Measurements from ENCODE around the gene MYO1B. TPM values are rescaled to one million over a fixed set of nuclear protein-coding genes. Genes with fewer than 3 reads are reported as not detected.

Gene MYO1B
- total and polyA plus RNA-seq, 2 donors: 26.5 to 28.5 TPM

DNA sequence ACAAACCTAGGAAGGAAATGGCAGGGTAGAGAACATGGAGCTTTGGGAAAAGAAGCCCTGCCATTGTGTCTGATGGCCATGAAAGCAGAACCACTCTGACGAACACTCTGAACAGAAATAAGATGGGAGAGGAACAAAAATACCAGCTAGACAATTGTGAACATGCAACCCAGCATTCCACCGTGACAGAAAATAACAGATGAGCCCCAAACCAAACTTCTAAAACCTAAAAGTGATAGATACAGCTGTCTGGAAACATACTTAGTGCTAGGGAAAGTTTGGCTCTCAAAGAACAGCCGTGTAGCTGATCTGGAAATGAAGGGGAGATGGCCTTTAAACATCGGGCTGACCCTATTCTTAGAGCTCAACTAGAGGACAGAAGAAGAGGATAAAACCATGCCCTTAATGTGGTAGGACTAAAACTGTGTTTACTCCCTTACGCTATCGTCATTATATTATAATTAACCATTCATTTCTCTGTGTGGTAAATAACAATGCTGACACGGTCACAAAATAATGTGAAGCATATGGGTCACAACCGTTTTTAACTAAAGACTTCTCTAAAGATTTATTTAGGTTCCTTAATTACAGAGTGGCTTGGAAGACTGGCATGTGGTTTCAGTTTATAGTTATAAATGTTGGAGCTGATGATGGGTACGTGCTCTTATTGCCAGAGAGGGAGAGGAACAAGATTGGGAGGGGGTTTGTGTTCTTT lies 80.6 kb downstream of the MYO1B start:
- H3K9me3 ChIP-seq (ENCODE audit: control insufficient read depth in 2 of 2, insufficient read depth in 1 of 2, low read length in 1 of 2): no peaks in the 10 kb centered on the region
- H3K27me3 ChIP-seq (ENCODE audit: control insufficient read depth in 2 of 2, insufficient read depth in 1 of 2, low read length in 1 of 2): no peaks in the 10 kb centered on the region

DNA sequence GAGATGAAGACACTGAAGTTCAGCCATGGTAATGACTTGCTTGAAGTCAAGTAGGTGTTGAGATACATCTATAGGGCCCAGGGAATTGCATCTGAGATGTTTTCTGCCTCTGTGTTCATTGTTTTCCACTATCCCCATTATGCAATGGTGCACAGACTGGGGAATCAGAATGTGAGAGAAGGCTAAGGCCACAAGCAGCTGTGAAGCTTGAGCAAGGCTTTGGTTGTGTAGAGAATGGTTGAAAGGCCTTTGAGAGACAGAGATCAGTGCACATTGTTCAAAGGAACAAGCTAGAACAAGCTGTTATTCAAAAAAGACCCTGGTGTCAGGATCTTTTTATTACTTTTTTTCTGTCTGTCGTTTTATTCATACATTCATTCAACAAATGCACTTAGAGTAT lies 82.3 kb downstream of the MYO1B start:
- no peaks in the 10 kb centered on the region for H3K4me1 ChIP-seq (ENCODE audit: control insufficient read depth in 2 of 2, insufficient read depth in 2 of 2, low read length in 2 of 2)
- no peaks in the 10 kb centered on the region for H3K27me3 ChIP-seq (ENCODE audit: control insufficient read depth in 2 of 2, insufficient read depth in 1 of 2, low read length in 1 of 2)
- no peaks in the 10 kb centered on the region for H3K36me3 ChIP-seq (ENCODE audit: control insufficient read depth in 2 of 2, insufficient read depth in 2 of 2, low read length in 1 of 2)
- no peak overlapping the region for H3K27ac ChIP-seq (ENCODE audit: low read depth in 1 of 2, low read length in 1 of 2)
- no peak overlapping the region for H3K4me3 ChIP-seq (ENCODE audit: low read length in 2 of 2)
- 96% methylated on average over 1 of the region's 1 CpG for WGBS
- no peak for DNase-seq (ENCODE audit: low read depth in 6 of 9, low spot score in 9 of 9)
- no peaks in the 10 kb centered on the region for H3K9me3 ChIP-seq (ENCODE audit: control insufficient read depth in 2 of 2, insufficient read depth in 1 of 2, low read length in 1 of 2)

More for the DNA sequence above, 80.6 kb downstream of the MYO1B start:
- Histone ChIP-seq H3K4me1 (ENCODE audit: control insufficient read depth in 2 of 2, insufficient read depth in 2 of 2, low read length in 2 of 2) (no peaks in the 10 kb centered on the region), H3K4me3 (ENCODE audit: low read length in 2 of 2) (no peak overlapping the region), H3K27ac (ENCODE audit: low read depth in 1 of 2, low read length in 1 of 2) (no peak overlapping the region), H3K36me3 (ENCODE audit: control insufficient read depth in 2 of 2, insufficient read depth in 2 of 2, low read length in 1 of 2) (no peaks in the 10 kb centered on the region)
- 88% methylated on average over 9 of the region's 9 CpGs for WGBS
- DNase-seq (ENCODE audit: low read depth in 6 of 9, low spot score in 9 of 9): no peak

DNA sequence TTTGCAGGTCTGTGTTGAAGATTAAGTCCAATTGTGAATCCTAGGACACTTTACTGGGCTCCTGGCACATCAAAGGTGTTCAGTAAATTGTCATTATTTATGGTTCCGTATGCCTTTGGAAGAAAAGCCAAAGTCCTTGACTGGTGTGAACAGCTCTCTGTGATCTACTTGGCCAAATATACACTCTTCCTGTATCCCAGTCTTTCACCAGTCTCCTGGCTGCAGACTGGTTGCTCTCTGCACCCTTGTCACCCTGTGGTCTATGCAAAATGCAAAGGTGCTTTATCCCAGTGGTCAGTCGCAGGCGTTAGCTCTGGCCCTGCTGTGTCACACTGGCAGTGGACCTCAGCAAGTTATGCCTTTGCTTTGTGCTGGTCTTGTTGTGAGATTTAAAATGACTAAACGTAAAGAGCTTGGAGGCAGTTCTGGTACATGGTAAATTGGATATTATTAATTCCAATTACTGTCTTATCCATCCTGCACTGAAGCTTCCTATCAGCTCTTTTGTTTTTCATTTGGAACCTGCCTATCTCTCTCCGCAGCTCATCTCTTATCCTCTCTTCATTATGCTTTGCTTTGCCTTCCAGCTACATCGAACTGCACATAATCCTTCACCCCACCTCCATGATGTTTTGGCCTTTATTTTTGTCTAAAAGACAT lies 83.1 kb downstream of the MYO1B start:
- Histone ChIP-seq H3K36me3 (ENCODE audit: control insufficient read depth in 2 of 2, insufficient read depth in 2 of 2, low read length in 1 of 2) (no peaks in the 10 kb centered on the region), H3K9me3 (ENCODE audit: control insufficient read depth in 2 of 2, insufficient read depth in 1 of 2, low read length in 1 of 2) (no peaks in the 10 kb centered on the region), H3K4me1 (ENCODE audit: control insufficient read depth in 2 of 2, insufficient read depth in 2 of 2, low read length in 2 of 2) (no peaks in the 10 kb centered on the region), H3K27ac (ENCODE audit: low read depth in 1 of 2, low read length in 1 of 2) (no peak overlapping the region), H3K27me3 (ENCODE audit: control insufficient read depth in 2 of 2, insufficient read depth in 1 of 2, low read length in 1 of 2) (no peaks in the 10 kb centered on the region), H3K4me3 (ENCODE audit: low read length in 2 of 2) (no peak overlapping the region)
- 97% methylated on average over 6 of the region's 6 CpGs for WGBS
- no peak for DNase-seq (ENCODE audit: low read depth in 6 of 9, low spot score in 9 of 9)

DNA sequence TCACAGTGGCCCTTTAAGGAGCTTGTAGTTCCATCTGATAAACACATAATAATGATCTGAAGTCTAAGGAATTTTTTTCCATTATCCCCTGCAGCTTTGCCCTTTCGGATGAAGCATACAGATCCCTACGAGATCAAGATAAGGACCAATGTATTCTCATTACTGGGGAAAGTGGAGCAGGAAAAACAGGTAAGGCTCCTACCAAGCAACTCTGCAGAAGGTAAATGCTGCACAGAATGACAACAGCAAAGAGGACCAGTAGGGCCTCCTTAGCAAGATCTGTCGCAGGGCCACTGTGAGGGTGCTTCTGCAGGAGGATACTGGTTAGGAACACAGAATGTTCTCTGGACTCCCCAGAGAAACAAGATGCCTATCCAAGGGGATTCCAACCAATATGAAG lies 84.6 kb downstream of the MYO1B start:
- no peaks in the 10 kb centered on the region for H3K36me3 ChIP-seq (ENCODE audit: control insufficient read depth in 2 of 2, insufficient read depth in 2 of 2, low read length in 1 of 2)
- WGBS: 99% methylated on average over 3 of the region's 3 CpGs
- no peaks in the 10 kb centered on the region for H3K4me1 ChIP-seq (ENCODE audit: control insufficient read depth in 2 of 2, insufficient read depth in 2 of 2, low read length in 2 of 2)
- no peak overlapping the region for H3K27ac ChIP-seq (ENCODE audit: low read depth in 1 of 2, low read length in 1 of 2)
- no peaks in the 10 kb centered on the region for H3K27me3 ChIP-seq (ENCODE audit: control insufficient read depth in 2 of 2, insufficient read depth in 1 of 2, low read length in 1 of 2)
- H3K4me3 ChIP-seq (ENCODE audit: low read length in 2 of 2): no peak overlapping the region
- DNase-seq (ENCODE audit: low read depth in 6 of 9, low spot score in 9 of 9): no peak
- H3K9me3 ChIP-seq (ENCODE audit: control insufficient read depth in 2 of 2, insufficient read depth in 1 of 2, low read length in 1 of 2): no peaks in the 10 kb centered on the region

DNA sequence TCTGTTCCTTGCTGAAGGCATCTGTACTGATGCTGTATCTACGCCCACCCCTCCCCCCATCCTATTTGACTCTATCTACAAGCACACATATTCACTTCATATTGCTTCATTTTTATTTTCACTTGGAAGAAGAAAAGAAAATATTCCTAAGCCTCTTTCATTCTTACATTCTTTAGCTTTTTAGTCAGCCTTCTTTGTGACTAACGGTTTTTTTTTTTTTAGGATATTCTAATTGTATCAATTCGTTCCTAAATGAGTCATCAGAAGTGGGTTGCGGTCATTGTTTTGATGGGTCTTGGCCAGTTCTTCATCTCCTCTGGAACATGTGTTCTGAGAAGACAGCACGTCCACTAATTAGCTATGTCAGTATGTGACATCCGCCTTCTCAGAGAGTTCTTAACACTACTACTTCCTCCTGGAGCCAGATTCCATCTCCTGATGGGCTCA lies 88.7 kb downstream of the MYO1B start:
- Histone ChIP-seq H3K27me3 (ENCODE audit: control insufficient read depth in 2 of 2, insufficient read depth in 1 of 2, low read length in 1 of 2) (no peaks in the 10 kb centered on the region), H3K9me3 (ENCODE audit: control insufficient read depth in 2 of 2, insufficient read depth in 1 of 2, low read length in 1 of 2) (no peaks in the 10 kb centered on the region), H3K27ac (ENCODE audit: low read depth in 1 of 2, low read length in 1 of 2) (no peak overlapping the region), H3K4me3 (ENCODE audit: low read length in 2 of 2) (no peak overlapping the region), H3K36me3 (ENCODE audit: control insufficient read depth in 2 of 2, insufficient read depth in 2 of 2, low read length in 1 of 2) (no peaks in the 10 kb centered on the region), H3K4me1 (ENCODE audit: control insufficient read depth in 2 of 2, insufficient read depth in 2 of 2, low read length in 2 of 2) (no peaks in the 10 kb centered on the region)
- WGBS: 96% methylated on average over 6 of the region's 6 CpGs
- DNase-seq (ENCODE audit: low read depth in 6 of 9, low spot score in 9 of 9): no peak

DNA sequence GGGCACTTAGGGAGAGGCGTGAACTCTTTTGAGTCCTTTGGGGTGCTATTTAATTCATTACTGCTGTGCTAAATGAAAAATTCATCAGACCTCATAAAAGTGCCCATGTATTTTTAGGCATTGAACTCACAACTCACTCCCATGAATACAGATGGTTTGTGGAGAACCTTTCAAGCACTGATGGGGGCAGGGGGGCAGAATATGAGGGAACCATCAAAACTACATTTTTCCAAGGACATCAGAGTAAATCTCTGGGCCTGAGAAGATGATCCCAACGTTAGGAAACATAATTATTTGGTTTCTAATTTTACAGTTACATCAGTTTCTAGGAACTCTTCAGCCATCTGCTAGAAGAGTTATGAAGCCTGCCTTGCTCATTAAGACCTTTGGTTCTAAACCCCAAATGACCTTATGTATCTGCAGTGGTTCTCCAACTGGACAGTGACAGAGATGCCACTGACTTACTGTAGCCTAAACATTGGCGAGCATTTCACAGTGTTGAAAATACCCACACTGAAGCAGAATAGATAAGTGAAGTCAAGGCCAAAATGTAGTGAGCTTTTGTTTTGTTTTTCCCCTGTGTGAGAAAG lies 90.8 kb downstream of the MYO1B start:
- H3K27ac ChIP-seq (ENCODE audit: low read depth in 1 of 2, low read length in 1 of 2): no peak overlapping the region
- no peak for DNase-seq (ENCODE audit: low read depth in 6 of 9, low spot score in 9 of 9)
- no peaks in the 10 kb centered on the region for H3K4me1 ChIP-seq (ENCODE audit: control insufficient read depth in 2 of 2, insufficient read depth in 2 of 2, low read length in 2 of 2)
- H3K27me3 ChIP-seq (ENCODE audit: control insufficient read depth in 2 of 2, insufficient read depth in 1 of 2, low read length in 1 of 2): no peaks in the 10 kb centered on the region
- no peaks in the 10 kb centered on the region for H3K9me3 ChIP-seq (ENCODE audit: control insufficient read depth in 2 of 2, insufficient read depth in 1 of 2, low read length in 1 of 2)
- WGBS: 95% methylated on average over 3 of the region's 3 CpGs
- no peaks in the 10 kb centered on the region for H3K36me3 ChIP-seq (ENCODE audit: control insufficient read depth in 2 of 2, insufficient read depth in 2 of 2, low read length in 1 of 2)
- no peak overlapping the region for H3K4me3 ChIP-seq (ENCODE audit: low read length in 2 of 2)

DNA sequence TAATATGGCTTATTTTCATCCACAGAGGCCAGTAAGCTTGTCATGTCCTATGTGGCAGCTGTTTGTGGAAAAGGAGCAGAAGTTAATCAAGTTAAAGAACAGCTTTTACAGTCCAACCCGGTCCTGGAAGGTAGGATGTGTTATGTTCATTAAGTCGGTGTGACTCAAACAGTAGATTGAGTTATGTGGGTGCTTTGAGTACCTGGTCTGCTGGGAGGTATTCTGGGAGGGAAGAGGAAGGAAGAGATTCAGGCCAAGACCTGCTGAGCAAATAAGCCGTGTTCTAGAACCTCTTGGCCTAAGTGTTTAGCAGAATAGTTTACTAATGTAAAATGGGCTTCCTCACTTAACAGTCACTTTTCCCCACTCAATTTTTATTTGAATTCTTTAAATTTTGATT lies 96.2 kb downstream of the MYO1B start:
- Histone ChIP-seq H3K4me3 (ENCODE audit: low read length in 2 of 2) (no peak overlapping the region), H3K27me3 (ENCODE audit: control insufficient read depth in 2 of 2, insufficient read depth in 1 of 2, low read length in 1 of 2) (no peaks in the 10 kb centered on the region), H3K27ac (ENCODE audit: low read depth in 1 of 2, low read length in 1 of 2) (no peak overlapping the region), H3K9me3 (ENCODE audit: control insufficient read depth in 2 of 2, insufficient read depth in 1 of 2, low read length in 1 of 2) (no peaks in the 10 kb centered on the region), H3K4me1 (ENCODE audit: control insufficient read depth in 2 of 2, insufficient read depth in 2 of 2, low read length in 2 of 2) (no peaks in the 10 kb centered on the region), H3K36me3 (ENCODE audit: control insufficient read depth in 2 of 2, insufficient read depth in 2 of 2, low read length in 1 of 2) (no peaks in the 10 kb centered on the region)
- DNase-seq (ENCODE audit: low read depth in 6 of 9, low spot score in 9 of 9): no peak
- WGBS: 62% methylated on average over 3 of the region's 3 CpGs

DNA sequence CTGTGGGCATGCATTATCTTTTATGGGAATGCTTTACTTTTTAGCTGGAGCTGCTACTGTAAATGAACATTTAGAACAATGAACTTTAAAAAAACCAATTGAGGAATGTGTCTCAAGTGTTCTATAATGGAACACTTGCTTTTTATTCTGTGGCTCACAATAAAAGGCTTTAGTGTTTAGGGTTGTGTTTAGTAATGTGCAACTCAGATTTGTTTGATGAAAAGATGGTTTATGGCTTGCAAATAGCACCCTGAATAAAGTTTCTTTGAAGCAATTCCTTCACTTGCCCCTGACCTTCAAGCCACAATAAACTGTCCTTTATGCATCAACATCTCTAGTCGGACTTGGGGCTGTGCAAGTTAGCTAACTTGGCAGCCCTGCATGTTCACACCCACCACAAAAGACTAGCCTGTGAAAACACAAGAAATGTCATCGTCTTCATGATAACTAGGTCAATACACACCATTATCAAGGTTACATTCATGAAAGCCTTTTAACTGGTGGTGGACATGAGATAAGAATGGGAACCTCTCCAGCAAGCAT lies 98.7 kb downstream of the MYO1B start:
- H3K4me1 ChIP-seq (ENCODE audit: control insufficient read depth in 2 of 2, insufficient read depth in 2 of 2, low read length in 2 of 2): no peaks in the 10 kb centered on the region
- no peak for DNase-seq (ENCODE audit: low read depth in 6 of 9, low spot score in 9 of 9)
- H3K4me3 ChIP-seq (ENCODE audit: low read length in 2 of 2): no peak overlapping the region
- H3K27me3 ChIP-seq (ENCODE audit: control insufficient read depth in 2 of 2, insufficient read depth in 1 of 2, low read length in 1 of 2): no peaks in the 10 kb centered on the region
- no peak overlapping the region for H3K27ac ChIP-seq (ENCODE audit: low read depth in 1 of 2, low read length in 1 of 2)
- H3K36me3 ChIP-seq (ENCODE audit: control insufficient read depth in 2 of 2, insufficient read depth in 2 of 2, low read length in 1 of 2): no peaks in the 10 kb centered on the region
- WGBS: 98% methylated on average over 2 of the region's 2 CpGs
- no peaks in the 10 kb centered on the region for H3K9me3 ChIP-seq (ENCODE audit: control insufficient read depth in 2 of 2, insufficient read depth in 1 of 2, low read length in 1 of 2)

DNA sequence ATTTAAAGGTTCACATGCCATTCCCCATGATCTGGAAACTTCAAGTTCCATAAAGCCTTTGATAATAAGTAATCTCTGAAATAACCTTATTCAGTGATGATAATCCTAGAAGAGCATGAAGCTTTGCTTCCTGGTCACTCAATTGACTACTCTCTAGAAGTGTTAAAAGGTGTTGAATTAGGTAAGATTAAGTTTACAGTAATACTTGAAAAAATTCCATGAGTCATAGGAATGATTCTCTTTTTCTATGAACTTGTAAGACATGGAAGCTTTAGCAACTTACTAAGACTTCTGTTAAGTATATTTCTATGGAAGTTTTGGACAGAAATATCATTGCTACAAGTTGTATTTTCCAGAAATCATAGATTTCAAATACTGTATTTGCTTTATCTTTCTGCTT lies 100.6 kb downstream of the MYO1B start:
- H3K27me3 ChIP-seq (ENCODE audit: control insufficient read depth in 2 of 2, insufficient read depth in 1 of 2, low read length in 1 of 2): no peaks in the 10 kb centered on the region
- H3K4me3 ChIP-seq (ENCODE audit: low read length in 2 of 2): no peak overlapping the region
- no peaks in the 10 kb centered on the region for H3K9me3 ChIP-seq (ENCODE audit: control insufficient read depth in 2 of 2, insufficient read depth in 1 of 2, low read length in 1 of 2)
- no peaks in the 10 kb centered on the region for H3K36me3 ChIP-seq (ENCODE audit: control insufficient read depth in 2 of 2, insufficient read depth in 2 of 2, low read length in 1 of 2)
- no peaks in the 10 kb centered on the region for H3K4me1 ChIP-seq (ENCODE audit: control insufficient read depth in 2 of 2, insufficient read depth in 2 of 2, low read length in 2 of 2)
- no peak for DNase-seq (ENCODE audit: low read depth in 6 of 9, low spot score in 9 of 9)
- H3K27ac ChIP-seq (ENCODE audit: low read depth in 1 of 2, low read length in 1 of 2): no peak overlapping the region

Data from thymus (tissue), 11 donors.